GM19467 (cell line): ENCODE measurements around the gene DVL2.

ENCODE experiments used
- ATAC-seq: cut with Tn5 transposase; IDR thresholded peaks from one replicate; pipeline ENCODE4 v1.9.1; 2021; ENCODE audit warnings: mild to moderate bottlenecking, moderate library complexity; ENCODE audit not compliant: unreplicated experiment

Gene DVL2

GRCh38 chr17:7220593-7221277 lies 13.6 kb downstream of the DVL2 start:
- ATAC-seq, result no peak

DNA sequence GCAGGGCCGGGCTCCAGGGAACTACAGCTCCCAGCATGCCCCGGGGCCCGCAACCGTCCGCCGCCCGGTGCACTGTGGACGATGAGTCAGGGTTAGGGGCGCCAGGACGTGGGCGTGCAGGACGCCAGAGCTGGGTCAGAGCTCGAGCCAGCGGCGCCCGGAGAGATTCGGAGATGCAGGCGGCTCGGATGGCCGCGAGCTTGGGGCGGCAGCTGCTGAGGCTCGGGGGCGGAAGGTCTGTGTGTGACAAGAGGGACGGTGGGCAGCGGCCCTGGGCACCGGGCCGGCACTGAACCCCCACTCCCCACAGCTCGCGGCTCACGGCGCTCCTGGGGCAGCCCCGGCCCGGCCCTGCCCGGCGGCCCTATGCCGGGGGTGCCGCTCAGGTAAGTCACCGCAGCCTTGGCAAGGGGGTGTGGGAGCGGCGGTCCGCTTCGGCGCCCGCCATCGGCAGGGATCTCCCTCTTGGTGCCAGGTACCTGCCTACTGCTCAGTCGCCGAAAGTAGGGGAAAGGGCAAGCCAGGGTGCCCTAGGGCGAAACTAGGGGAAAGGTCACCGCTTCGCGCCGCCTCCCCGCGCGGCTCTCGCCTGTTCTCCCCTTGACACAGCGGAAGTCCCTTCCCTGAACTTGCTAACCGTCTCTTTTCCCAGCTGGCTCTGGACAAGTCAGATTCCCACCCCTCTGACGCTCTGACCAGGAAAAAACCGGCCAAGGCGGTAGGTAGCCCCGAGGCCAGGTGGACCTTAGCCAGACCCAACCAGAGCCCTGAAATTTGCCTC lies 14.3 kb downstream of the DVL2 start, which contains the start of the genes ACADVL and DLG4:
Gene ACADVL, plus strand, starts transcription at position 127 of the 781 bp plus-strand sequence. Its CDS starts 47 bp downstream, at position 174.
Gene DLG4, minus strand, starts transcription at position 25 of the 781 bp plus-strand sequence.
- ATAC-seq, result no peak

- no peak for ATAC-seq
These were observed 15.0 kb downstream of the DVL2 start for GRCh38 chr17:7219229-7219811.

- ATAC-seq, result no peak
These were observed 15.6 kb downstream of the DVL2 start for GRCh38 chr17:7218758-7219157.

GRCh38 chr17:7218166-7218565 lies 16.2 kb downstream of the DVL2 start:
- ATAC-seq, result no peak

DNA sequence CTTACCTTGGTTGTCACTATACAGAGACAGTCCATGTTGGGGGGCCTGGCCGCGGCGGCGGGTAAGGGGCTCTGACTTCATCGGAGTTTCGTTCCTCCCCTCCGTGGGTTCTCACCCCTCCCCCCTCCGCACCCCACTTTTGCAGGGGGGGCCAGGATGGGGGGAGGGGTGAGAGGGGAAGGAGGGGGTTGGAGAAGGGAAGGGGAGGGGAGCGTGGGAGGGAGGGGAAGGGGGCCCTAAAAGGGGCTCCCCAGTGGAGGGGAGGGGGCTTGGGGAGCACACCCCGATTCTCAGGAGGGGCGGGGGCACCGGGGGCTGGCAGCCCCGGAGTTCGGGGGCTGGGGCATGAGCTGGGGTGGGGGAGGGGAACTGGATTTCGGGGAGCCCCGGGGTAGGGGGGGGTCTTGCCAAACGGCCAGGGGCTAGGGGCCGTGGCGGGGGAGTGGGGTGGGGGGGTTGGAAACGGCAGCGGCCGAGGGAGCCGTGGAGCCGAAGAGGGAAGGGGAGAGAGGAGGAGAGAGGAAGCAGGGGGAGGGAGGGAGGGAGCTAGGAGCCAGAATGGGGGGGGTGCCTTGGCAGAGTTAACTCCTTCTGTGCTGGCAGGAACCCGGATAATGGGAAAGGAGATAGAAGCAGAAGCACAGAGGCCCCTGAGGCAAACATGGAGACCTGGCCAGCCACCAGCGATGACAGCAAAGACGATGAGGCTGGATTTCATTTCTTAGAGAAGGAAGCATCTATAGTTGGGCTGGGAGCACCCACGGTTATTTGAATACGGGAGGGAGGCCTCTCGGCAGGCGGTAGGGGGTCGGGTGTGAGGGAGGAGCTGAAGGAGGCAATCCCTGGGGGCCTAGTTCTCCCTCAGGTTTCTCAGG lies 17.0 kb downstream of the DVL2 start:
- no peak for ATAC-seq

GRCh38 chr17:7216242-7217112 lies 17.8 kb downstream of the DVL2 start:
- ATAC-seq, result no peak

- ATAC-seq, result no peak
These were observed 18.6 kb downstream of the DVL2 start for GRCh38 chr17:7215652-7216180.

DNA sequence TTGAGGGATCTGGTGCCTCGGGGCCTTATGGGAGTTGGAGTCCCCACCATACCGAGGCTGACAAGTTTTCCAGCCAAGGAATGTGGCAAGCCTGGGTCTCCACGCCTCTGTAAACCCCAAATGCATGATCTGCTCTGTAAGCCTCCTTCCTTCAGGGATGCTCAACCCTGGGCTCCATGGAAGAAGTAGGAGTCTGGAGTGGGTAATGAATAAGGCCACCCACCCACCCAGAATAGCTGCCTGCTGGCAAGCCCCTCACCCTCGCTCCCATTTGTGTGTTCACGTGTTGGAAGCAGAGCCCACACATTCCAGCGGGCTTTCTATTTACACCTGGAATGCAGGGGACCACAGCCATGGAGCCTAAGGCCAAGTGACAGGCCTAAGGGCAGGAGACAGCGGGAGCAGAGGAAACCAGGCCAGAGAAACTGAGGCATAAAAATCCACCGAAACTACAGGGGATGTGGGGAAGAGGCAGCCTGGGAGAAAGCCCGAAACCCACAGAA lies 19.1 kb downstream of the DVL2 start:
- ATAC-seq, result no peak

GRCh38 chr17:7214300-7215135 lies 19.8 kb downstream of the DVL2 start:
- peak; percentile 74 for ATAC-seq

DNA sequence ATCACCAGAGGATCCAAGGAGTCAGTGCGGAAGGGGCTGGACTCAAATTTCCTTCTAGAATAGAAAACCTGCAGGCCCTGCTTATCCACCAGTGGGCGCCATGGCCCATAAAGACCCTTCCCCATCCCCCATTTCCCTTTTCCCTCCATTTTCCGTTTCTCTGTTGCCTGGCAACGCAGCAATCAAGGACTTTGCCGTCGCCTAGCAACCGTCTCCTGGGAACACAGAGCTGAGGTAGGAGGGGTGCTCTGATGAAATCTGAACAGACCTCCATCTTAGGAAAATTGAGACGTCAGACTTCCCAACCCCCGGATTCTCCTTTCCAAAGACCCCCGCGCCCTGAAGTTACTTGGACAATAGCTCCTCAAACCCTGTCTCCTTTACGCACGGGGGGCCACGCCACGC lies 20.4 kb downstream of the DVL2 start:
- no peak for ATAC-seq

DNA sequence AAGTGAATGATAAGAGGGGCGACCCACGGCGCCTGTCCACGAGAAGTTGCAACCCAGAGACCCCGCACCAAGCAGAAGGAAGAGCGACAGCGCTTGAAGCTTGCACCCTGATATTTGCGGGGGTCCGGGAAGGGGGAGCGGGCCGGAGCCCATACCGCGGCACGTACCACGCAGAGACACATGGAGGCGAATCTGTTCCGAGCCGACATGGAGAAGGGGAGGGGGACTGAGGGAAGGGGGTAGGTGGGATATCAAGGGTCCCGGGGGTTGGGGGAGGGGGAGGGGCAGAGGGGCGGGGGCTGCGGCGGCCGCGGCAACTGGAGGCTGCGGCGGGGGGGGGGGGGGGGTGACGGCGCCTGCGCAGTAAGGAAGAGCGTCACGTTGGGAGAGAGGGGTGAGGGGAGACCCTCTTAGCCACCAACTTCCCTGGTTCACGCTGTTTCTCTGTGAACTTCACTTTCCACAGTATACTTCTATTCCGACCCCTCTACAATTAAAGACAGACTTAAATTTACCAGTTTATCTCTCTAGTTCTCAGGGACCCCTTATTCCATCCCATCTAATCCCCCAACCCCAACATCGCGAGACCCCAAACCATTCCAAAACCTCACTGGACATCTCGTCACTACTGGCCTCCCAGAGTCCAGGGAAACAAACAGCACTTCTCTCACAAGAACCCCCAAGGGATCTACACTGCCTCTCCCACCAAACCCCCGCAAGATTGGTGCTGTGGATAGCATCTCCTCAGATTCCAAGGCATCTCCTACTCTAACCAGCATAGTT lies 22.6 kb downstream of the DVL2 start:
- no peak for ATAC-seq

GRCh38 chr17:7208754-7209460 lies 25.4 kb downstream of the DVL2 start:
- no peak for ATAC-seq

- no peak for ATAC-seq
These were observed 26.2 kb downstream of the DVL2 start for GRCh38 chr17:7208027-7208571.

DNA sequence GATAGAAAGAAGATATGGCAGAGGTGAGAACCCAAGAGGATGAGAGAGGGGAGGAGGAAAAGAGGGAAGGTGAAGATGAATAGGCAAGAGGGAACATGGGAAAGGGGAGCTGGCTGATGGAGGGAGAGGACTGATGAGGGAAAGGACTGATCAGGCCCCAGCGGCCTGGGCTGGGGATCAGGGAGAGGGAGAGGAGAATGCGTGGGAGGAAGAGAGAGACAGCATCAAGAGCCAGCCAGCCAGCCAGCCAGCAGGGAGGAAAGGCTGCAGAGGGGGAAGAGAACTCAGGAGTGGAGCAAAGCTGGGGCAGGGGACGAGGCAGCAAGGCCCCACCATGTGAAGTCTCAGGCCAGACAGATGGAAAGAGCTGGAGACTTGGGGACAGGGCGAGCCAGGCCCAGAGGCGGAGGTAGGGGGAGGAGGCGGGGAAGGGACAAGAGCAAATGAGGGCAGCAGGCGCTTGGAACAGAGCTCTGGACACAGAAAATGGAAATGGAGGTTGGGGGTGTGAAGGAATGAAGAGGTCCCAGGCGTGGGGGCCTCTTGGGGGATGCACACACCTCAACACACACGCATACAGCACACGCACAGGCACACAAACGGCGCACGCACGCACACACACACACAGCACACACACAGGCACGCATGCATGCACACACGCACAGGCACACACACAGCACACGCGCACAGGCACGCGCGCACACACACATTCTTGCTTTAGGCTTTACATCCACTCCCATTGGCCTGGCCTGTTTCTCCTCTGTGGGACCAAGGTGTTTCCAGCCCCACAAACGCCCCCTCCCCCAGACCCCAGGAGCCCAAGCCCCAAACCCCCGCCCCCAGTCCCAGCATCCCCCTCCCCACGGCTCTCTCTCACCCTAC lies 27.0 kb downstream of the DVL2 start:
- ATAC-seq, result no peak

DNA sequence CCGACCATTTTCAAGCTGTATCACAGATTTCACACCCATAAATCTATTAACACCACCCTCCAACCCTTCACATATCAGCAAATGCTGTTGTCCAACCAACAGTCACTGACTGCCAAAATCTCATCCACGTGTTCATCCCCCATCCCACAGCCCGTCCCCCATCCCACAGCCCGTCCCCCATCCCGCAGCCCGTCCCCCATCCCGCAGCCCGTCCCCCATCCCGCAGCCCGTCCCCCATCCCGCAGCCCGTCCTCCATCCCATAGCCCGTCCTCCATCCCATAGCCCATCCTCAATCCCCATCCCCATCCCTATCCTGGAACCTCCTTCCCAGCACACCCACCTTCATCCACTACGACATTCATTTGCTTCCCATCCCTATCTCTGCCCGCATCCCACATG lies 28.8 kb downstream of the DVL2 start:
- no peak for ATAC-seq
